H1 (cell line): ENCODE results near the gene PRMT1. TPM values are rescaled to one million over a fixed set of nuclear protein-coding genes. Genes with fewer than 3 reads are reported as not detected.

Source experiments
- ASH2L ChIP-seq: fragments of 200-600, 300-600 bp; sonication (generic); IDR thresholded peaks from one replicate; pipeline ENCODE4 v1.7.1; 2017; ENCODE audit warnings: low read length
- BRCA1 ChIP-seq: IDR thresholded peaks from 2 replicates; pipeline ENCODE4 v1.6.1; 2012; ENCODE audit warnings: low read depth, low read length, improper control_type of control experiment
- CHD1 ChIP-seq: IDR thresholded peaks from 2 replicates; pipeline ENCODE4 v1.6.1; 2012; ENCODE audit warnings: low read depth, low read length, improper control_type of control experiment
- CTBP2 ChIP-seq: IDR thresholded peaks from 2 replicates; pipeline ENCODE4 v1.7.0; 2011; ENCODE audit warnings: borderline replicate concordance, mild to moderate bottlenecking, moderate library complexity, mixed read lengths, low read length; ENCODE audit not compliant: insufficient read depth, insufficient read length
- EP300 ChIP-seq, 2 experiments: IDR thresholded peaks; 1 replicate in 1 of 2; 2 replicates in 1 of 2; pipeline ENCODE4 v1.6.1; 2011 to 2012; ENCODE audit warnings: low read depth in 2 of 2, low read length in 2 of 2, mild to moderate bottlenecking in 2 of 2, borderline replicate concordance in 1 of 2, inconsistent platforms in 1 of 2, moderate library complexity in 1 of 2
- HDAC2 ChIP-seq, 2 experiments: fragments of 300-600 bp in 1 of 2; sonication (generic) in 1 of 2; IDR thresholded peaks; 2 replicates each; pipeline ENCODE4 v1.6.1; 2011 to 2012; ENCODE audit warnings: low read depth in 2 of 2, low read length in 2 of 2, mild to moderate bottlenecking in 2 of 2, moderate library complexity in 2 of 2, borderline replicate concordance in 1 of 2, inconsistent platforms in 1 of 2
- JUN ChIP-seq: IDR thresholded peaks from 2 replicates; pipeline ENCODE4 v1.6.1; 2011; ENCODE audit warnings: low read depth, mild to moderate bottlenecking, improper control_type of control experiment, low read length
- JUND ChIP-seq: IDR thresholded peaks from 2 replicates; pipeline ENCODE4 v1.6.1; 2011; ENCODE audit warnings: mild to moderate bottlenecking, improper control_type of control experiment, low read length
- KDM4A ChIP-seq: IDR thresholded peaks from one replicate; pipeline ENCODE4 v1.7.1; 2012; ENCODE audit warnings: low read depth, mild to moderate bottlenecking, moderate library complexity, low read length, inconsistent platforms; ENCODE audit not compliant: severe bottlenecking
- PHF8 ChIP-seq: fragments of 200-600 bp; sonication (generic); conservative IDR thresholded peaks from 2 replicates; pipeline ENCODE4 v1.7.1; 2012; ENCODE audit warnings: low read depth, mild to moderate bottlenecking, inconsistent platforms, low read length, moderate library complexity
- POLR2A ChIP-seq, 2 experiments: IDR thresholded peaks; 1 replicate in 1 of 2; 2 replicates in 1 of 2; pipeline ENCODE4 v1.6.1; 2011; ENCODE audit warnings: low read depth in 2 of 2, low read length in 2 of 2, mild to moderate bottlenecking in 2 of 2; ENCODE audit errors: control extremely low read depth in 1 of 2
- POU5F1 ChIP-seq: IDR thresholded peaks from 2 replicates; pipeline ENCODE4 v1.6.1; 2011; ENCODE audit warnings: low read depth, mild to moderate bottlenecking, low read length, moderate library complexity
- RXRA ChIP-seq: IDR thresholded peaks from 2 replicates; pipeline ENCODE4 v1.6.1; 2011; ENCODE audit warnings: low read depth, mild to moderate bottlenecking, low read length, moderate library complexity; ENCODE audit not compliant: insufficient read depth
- SIRT6 ChIP-seq: IDR thresholded peaks from one replicate; pipeline ENCODE4 v1.7.1; 2012; ENCODE audit warnings: low read length, inconsistent platforms
- SRF ChIP-seq: IDR thresholded peaks from 2 replicates; pipeline ENCODE4 v1.6.1; 2011; ENCODE audit warnings: mild to moderate bottlenecking, low read depth, low read length, moderate library complexity
- TCF12 ChIP-seq: IDR thresholded peaks from 2 replicates; pipeline ENCODE4 v1.6.1; 2011; ENCODE audit warnings: low read depth, mild to moderate bottlenecking, low read length
- USF2 ChIP-seq: IDR thresholded peaks from 2 replicates; pipeline ENCODE4 v1.6.1; 2011; ENCODE audit warnings: low read length, improper control_type of control experiment
- polyA plus RNA-seq, 7 experiments: library from polyadenylated mRNA; depleted of rRNA in 3 of 7; stranded (reverse) in 5 of 7; unstranded in 2 of 7; fragments of >200 nt in 5 of 7; fragments of 200-250 nt in 2 of 7; gene quantifications; 1 replicate in 5 of 7; 2 replicates in 1 of 7; 4 replicates in 1 of 7; pipeline versions ENCODE4 v1.2.1 to v1.2.3, GENCODE V29; 2011 to 2013; ENCODE audit warnings: missing spikeins in 2 of 7, mixed read lengths in 2 of 7
- total RNA-seq: library from RNA; stranded (reverse); fragmentation: NEBNext Ultra II Directional; extraction: Animal tissue kit (Norgen Biotek cat#: 25700); gene quantifications from 2 replicates; pipeline ENCODE4 v1.2.1, GENCODE V29; 2021

PRMT1 gene
- total and polyA plus RNA-seq, 2 of the 8 experiments (the other 6 are each of a cell fraction or from before 2014, with no cell fraction given) = 561 to 1,215 TPM

GRCh38 chr19:49677231-49677900 is at the start of gene PRMT1 (continued):
- TF ChIP-seq KDM4A (peak; percentile 37), USF2 (peak; percentile 68), TCF12 (no peak), POU5F1 (no peak), HDAC2 (IDR thresholded peaks at IDR 0.05; ENCODE audit: borderline replicate concordance in 1 of 2, low read depth in 2 of 2, low read length in 2 of 2) (no peak; a peak in 1 of 4 replicates), CHD1 (peak; percentile 60; the same call in 1 of the 2 replicates), RXRA (no peak), EP300 (IDR thresholded peaks at IDR 0.05; ENCODE audit: borderline replicate concordance in 1 of 2, low read depth in 2 of 2, low read length in 2 of 2) (no peak), JUN (no peak), SIRT6 (no peak), CTBP2 (no peak), ASH2L (peak; percentile 43), BRCA1 (peak; percentile 38; the same call in 1 of the 2 replicates), POLR2A (IDR thresholded peaks at IDR 0.05; ENCODE audit: control extremely low read depth in 1 of 2, low read depth in 2 of 2, low read length in 2 of 2) (peak; percentile 98), PHF8 (peak; percentile 99), SRF (no peak), JUND (0 out of 2 replicates have a peak, but pooled peaks have one; percentile 9)
